NCI-H2081 (cell line): ENCODE data around the gene SLC38A3.
"Not testable (repeated sequence)": the region's sequence is repeated elsewhere in the genome, so short reads cannot be mapped to it uniquely, and the experiment has no call there.

ENCODE experiments used
- DNase-seq, 2 experiments: peaks; one replicate each; lab custom pipeline; 2025; lab: John Stamatoyannopoulos, UW

The SLC38A3 gene

GRCh38 chr3:50210510-50211367 is 5.7 kb downstream of the SLC38A3 start:
- no peak for DNase-seq

- DNase-seq = not testable (repeated sequence)
These were observed 6.3 kb downstream of the SLC38A3 start for GRCh38 chr3:50211368-50211717.

- DNase-seq = no peak
These were observed 6.9 kb downstream of the SLC38A3 start for GRCh38 chr3:50211930-50212329.

GRCh38 chr3:50212502-50212901 is 7.4 kb downstream of the SLC38A3 start:
- DNase-seq = no peak

GRCh38 chr3:50212971-50213370 is 7.9 kb downstream of the SLC38A3 start:
- no peak for DNase-seq

GRCh38 chr3:50213373-50213772 is 8.3 kb downstream of the SLC38A3 start:
- no peak for DNase-seq

- DNase-seq = no peak
These were observed 9.8 kb downstream of the SLC38A3 start for GRCh38 chr3:50214824-50215223.

GRCh38 chr3:50215529-50215928 is 10.5 kb downstream of the SLC38A3 start:
- no peak for DNase-seq

GRCh38 chr3:50217681-50218080 is 12.6 kb downstream of the SLC38A3 start:
- no peak for DNase-seq

GRCh38 chr3:50218448-50218847 is 13.4 kb downstream of the SLC38A3 start:
- no peak for DNase-seq

- DNase-seq = no peak
These were observed 14.2 kb downstream of the SLC38A3 start for GRCh38 chr3:50219285-50219684.

- DNase-seq = no peak
These were observed 15.0 kb downstream of the SLC38A3 start for GRCh38 chr3:50220109-50220508.

GRCh38 chr3:50221051-50221410 is 16.0 kb downstream of the SLC38A3 start:
- no peak for DNase-seq

- DNase-seq = no peak
These were observed 16.5 kb downstream of the SLC38A3 start for GRCh38 chr3:50221411-50222168.

- DNase-seq = no peak
These were observed 17.1 kb downstream of the SLC38A3 start for GRCh38 chr3:50222169-50222528.

GRCh38 chr3:50224639-50225038 is 19.6 kb downstream of the SLC38A3 start:
- no peak for DNase-seq

GRCh38 chr3:50226888-50227389 is 21.9 kb downstream of the SLC38A3 start:
- peak; percentile 40 to 59 for DNase-seq

- peak; percentile 80 to 90 for DNase-seq
These were observed 22.5 kb downstream of the SLC38A3 start for GRCh38 chr3:50227390-50228183.

- DNase-seq = not testable (repeated sequence)
These were observed 23.2 kb downstream of the SLC38A3 start for GRCh38 chr3:50228184-50228763.

- DNase-seq = no peak
These were observed 24.4 kb downstream of the SLC38A3 start for GRCh38 chr3:50229490-50229889.

- no peak for DNase-seq
These were observed 25.2 kb downstream of the SLC38A3 start for GRCh38 chr3:50230104-50230793.

- no peak for DNase-seq
These were observed 25.7 kb downstream of the SLC38A3 start for GRCh38 chr3:50230794-50231125.
